HL-60 (cell line): ENCODE measurements around the gene ACRV1.

Experiments used
- DNase-seq, 2 experiments: peaks; one replicate each; pipeline ENCODE4 v3.0.0-alpha.2; 2010 to 2020; ENCODE audit warnings: low read depth in 1 of 2, low spot score in 1 of 2
- H3K27ac ChIP-seq: fragments of 250-450 bp; sonication (Bioruptor Pico); replicated peaks from 2 replicates; pipeline ENCODE4 v1.5.1; 2020; ENCODE audit warnings: mild to moderate bottlenecking, moderate library complexity
- H3K27me3 ChIP-seq: fragments of 250-450 bp; sonication (Bioruptor Pico); 2 replicates; pipeline ENCODE4 v1.5.1; 2021; ENCODE audit warnings: mild to moderate bottlenecking, moderate library complexity; ENCODE audit not compliant: insufficient read depth, poor library complexity, severe bottlenecking
- H3K4me3 ChIP-seq: replicated peaks from 2 replicates; pipeline ENCODE4 v1.5.1; 2011; ENCODE audit warnings: mild to moderate bottlenecking, control low read depth, low read length; ENCODE audit not compliant: insufficient read depth
- GABPA ChIP-seq: IDR thresholded peaks from 2 replicates; pipeline ENCODE4 v1.6.1; 2012; ENCODE audit warnings: low read depth
- POLR2AphosphoS5 ChIP-seq: IDR thresholded peaks from 2 replicates; pipeline ENCODE4 v1.6.1; 2012; ENCODE audit warnings: low read depth
- SPI1 ChIP-seq: IDR thresholded peaks from 2 replicates; pipeline ENCODE4 v1.6.1; 2012; ENCODE audit warnings: low read depth, mild to moderate bottlenecking, borderline replicate concordance
- TF ChIP-seq, protein P1 (sequence below): IDR thresholded peaks from one replicate; pipeline ENCODE4 v1.5.1; 2011; ENCODE audit warnings: low read length, control low read depth, inconsistent platforms; ENCODE audit not compliant: insufficient read depth
- TF ChIP-seq, protein P2 (sequence below): IDR thresholded peaks from 2 replicates; pipeline ENCODE4 v1.6.1; 2012; ENCODE audit warnings: low read depth; ENCODE audit not compliant: insufficient replicate concordance

ACRV1 gene

DNA sequence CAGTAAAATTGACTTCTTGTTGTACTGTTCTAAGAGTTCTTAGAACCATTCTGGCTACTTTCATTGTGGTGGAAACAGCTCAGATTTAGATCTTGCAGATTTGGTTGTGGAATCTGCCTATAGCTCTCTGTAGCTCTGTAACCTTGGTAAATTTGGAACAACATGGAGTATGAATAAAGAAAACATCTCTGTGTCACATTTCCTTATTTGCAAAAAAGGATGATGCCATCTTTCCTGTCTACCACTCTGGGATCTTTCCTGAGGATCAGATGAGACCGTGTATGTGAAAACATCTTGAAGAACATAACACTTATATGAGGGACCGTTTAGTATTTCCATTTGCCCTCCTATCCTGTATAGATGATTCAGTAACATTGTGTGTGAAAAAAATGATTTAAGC, 9.1 kb downstream of the ACRV1 start:
- no peak overlapping the region for H3K4me3 ChIP-seq
- no peak for DNase-seq
- TF ChIP-seq POLR2AphosphoS5 (no peak), SPI1 (no peak), GABPA (no peak)
- TF ChIP-seq, protein P1, sequence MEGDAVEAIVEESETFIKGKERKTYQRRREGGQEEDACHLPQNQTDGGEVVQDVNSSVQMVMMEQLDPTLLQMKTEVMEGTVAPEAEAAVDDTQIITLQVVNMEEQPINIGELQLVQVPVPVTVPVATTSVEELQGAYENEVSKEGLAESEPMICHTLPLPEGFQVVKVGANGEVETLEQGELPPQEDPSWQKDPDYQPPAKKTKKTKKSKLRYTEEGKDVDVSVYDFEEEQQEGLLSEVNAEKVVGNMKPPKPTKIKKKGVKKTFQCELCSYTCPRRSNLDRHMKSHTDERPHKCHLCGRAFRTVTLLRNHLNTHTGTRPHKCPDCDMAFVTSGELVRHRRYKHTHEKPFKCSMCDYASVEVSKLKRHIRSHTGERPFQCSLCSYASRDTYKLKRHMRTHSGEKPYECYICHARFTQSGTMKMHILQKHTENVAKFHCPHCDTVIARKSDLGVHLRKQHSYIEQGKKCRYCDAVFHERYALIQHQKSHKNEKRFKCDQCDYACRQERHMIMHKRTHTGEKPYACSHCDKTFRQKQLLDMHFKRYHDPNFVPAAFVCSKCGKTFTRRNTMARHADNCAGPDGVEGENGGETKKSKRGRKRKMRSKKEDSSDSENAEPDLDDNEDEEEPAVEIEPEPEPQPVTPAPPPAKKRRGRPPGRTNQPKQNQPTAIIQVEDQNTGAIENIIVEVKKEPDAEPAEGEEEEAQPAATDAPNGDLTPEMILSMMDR, result no peak
- TF ChIP-seq, protein P2, sequence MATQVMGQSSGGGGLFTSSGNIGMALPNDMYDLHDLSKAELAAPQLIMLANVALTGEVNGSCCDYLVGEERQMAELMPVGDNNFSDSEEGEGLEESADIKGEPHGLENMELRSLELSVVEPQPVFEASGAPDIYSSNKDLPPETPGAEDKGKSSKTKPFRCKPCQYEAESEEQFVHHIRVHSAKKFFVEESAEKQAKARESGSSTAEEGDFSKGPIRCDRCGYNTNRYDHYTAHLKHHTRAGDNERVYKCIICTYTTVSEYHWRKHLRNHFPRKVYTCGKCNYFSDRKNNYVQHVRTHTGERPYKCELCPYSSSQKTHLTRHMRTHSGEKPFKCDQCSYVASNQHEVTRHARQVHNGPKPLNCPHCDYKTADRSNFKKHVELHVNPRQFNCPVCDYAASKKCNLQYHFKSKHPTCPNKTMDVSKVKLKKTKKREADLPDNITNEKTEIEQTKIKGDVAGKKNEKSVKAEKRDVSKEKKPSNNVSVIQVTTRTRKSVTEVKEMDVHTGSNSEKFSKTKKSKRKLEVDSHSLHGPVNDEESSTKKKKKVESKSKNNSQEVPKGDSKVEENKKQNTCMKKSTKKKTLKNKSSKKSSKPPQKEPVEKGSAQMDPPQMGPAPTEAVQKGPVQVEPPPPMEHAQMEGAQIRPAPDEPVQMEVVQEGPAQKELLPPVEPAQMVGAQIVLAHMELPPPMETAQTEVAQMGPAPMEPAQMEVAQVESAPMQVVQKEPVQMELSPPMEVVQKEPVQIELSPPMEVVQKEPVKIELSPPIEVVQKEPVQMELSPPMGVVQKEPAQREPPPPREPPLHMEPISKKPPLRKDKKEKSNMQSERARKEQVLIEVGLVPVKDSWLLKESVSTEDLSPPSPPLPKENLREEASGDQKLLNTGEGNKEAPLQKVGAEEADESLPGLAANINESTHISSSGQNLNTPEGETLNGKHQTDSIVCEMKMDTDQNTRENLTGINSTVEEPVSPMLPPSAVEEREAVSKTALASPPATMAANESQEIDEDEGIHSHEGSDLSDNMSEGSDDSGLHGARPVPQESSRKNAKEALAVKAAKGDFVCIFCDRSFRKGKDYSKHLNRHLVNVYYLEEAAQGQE, result no peak
- no peak overlapping the region for H3K27ac ChIP-seq
- no peaks in the 10 kb centered on the region for H3K27me3 ChIP-seq

DNA sequence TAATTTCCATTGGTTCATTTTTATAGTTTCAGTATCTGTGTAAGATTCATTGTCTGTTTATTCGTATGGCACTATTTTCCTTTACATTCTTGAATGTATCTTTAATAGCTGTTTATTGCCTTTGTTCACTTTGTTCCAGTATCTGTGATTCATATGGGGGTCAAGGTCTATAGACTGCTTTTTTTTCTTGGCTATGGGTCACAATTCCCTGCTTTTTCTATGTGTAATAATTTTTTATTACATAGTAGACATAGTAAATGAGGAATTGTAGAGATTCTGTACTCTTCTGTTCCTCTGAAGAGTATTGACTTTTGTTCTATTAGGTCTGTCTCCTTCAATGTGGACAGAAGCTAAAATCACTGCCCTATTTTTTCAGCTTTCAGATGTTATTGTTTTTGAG, 10.5 kb downstream of the ACRV1 start:
- H3K27me3 ChIP-seq, result no peaks in the 10 kb centered on the region
- TF ChIP-seq, protein P1, result no peak
- no peak for TF ChIP-seq POLR2AphosphoS5
- TF ChIP-seq, protein P2, result no peak
- TF ChIP-seq SPI1, result no peak
- TF ChIP-seq GABPA, result no peak
- DNase-seq, result no peak
- H3K4me3 ChIP-seq, result no peak overlapping the region
- H3K27ac ChIP-seq, result no peak overlapping the region

DNA sequence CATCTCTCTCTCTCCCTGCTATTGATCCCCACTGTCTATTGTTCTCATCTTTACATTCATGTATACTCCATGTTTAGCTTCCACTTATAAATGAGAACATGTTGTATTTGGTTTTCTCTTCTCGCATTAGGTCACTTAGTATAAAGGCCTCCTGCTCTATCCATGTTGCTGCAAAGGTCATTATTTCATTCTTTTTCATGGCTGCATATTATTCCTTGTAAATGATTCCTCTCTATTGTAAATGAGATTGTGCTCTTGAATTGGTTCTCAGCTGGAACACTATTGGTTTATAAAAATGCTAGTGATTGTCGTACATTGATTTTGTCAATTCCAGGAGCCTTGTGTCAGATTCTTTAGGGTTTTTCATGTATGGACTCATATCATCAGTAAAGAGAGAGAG, 13.5 kb downstream of the ACRV1 start:
- DNase-seq, result no peak
- no peaks in the 10 kb centered on the region for H3K27me3 ChIP-seq
- no peak overlapping the region for H3K4me3 ChIP-seq
- no peak overlapping the region for H3K27ac ChIP-seq
- no peak for TF ChIP-seq SPI1
- TF ChIP-seq POLR2AphosphoS5, result no peak
- no peak for TF ChIP-seq GABPA

DNA sequence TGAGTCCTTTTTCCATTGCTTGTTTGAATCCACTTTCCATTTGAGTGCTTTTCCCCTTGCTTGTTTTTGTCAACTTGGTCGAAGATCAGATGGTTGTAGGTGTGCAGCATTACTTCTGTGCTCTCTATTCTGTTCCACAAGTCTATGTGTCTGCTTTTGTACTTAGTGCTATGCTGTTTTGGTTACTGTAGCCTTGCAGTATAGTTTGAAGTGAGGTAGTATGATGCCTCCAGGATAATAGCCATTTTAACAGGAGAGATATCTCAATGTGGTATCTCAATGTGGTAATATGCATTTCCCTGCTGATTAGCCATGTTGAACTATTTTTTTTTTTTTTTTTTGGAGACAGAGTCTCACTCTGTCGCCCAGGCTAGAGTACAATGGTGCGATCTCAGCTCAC, 16.7 kb downstream of the ACRV1 start:
- TF ChIP-seq, protein P2, result no peak
- no peak for TF ChIP-seq SPI1
- TF ChIP-seq POLR2AphosphoS5, result no peak
- no peak for TF ChIP-seq GABPA
- TF ChIP-seq, protein P1, result no peak
- Histone ChIP-seq H3K27me3 (no peaks in the 10 kb centered on the region), H3K4me3 (no peak overlapping the region), H3K27ac (no peak overlapping the region)
- DNase-seq, result no peak
